NCI-H524 (cell line): ENCODE data around the gene PJVK.
"Not testable (repeated sequence)": the region's sequence is repeated elsewhere in the genome, so short reads cannot be mapped to it uniquely, and the experiment has no call there.

Experiments
- DNase-seq, 2 experiments: peaks; one replicate each; lab custom pipeline; 2025; lab: John Stamatoyannopoulos, UW

Gene PJVK

DNA sequence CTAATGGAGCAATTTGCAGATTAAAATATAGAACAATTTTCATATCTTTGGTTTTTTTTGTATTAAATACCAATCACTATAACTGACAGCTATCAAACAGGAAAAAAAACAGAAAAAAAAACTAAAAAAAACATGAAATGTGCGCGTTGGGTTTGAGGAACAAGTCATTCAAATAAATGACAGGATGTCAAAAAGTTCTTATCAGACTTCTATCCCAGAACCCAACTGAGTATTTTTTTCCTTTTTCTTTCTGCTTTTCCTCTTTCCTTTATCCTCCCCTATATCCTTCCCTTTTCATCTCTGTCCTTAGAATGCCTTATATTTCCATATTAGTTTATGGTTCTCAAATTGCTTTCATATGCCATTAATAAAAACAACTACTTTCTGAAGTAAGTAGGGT lies 14.5 kb upstream of the PJVK start:
- DNase-seq, result no peak

DNA sequence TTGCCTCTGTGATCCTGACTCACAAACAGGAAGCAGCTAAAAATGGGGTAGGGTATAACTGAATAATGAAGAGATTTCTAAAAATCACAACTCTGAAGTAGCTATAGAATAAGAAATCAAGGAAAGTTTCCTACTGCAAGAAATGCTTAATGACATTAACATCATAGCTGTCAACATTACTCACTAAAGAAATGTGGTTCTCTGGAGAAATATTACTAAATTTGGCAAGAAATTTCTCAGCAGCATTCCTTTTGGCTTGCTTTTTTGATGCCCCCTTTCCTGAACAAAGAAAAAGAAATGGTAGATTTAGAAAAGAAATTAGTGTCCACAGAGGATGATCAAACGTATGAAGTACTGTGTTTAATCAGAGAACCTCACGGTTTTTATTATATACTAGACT lies 9.8 kb upstream of the PJVK start:
- DNase-seq, result no peak

GRCh38 chr2:178448968-178449661 lies 2.1 kb upstream of the PJVK start:
- DNase-seq, result no peak

DNA sequence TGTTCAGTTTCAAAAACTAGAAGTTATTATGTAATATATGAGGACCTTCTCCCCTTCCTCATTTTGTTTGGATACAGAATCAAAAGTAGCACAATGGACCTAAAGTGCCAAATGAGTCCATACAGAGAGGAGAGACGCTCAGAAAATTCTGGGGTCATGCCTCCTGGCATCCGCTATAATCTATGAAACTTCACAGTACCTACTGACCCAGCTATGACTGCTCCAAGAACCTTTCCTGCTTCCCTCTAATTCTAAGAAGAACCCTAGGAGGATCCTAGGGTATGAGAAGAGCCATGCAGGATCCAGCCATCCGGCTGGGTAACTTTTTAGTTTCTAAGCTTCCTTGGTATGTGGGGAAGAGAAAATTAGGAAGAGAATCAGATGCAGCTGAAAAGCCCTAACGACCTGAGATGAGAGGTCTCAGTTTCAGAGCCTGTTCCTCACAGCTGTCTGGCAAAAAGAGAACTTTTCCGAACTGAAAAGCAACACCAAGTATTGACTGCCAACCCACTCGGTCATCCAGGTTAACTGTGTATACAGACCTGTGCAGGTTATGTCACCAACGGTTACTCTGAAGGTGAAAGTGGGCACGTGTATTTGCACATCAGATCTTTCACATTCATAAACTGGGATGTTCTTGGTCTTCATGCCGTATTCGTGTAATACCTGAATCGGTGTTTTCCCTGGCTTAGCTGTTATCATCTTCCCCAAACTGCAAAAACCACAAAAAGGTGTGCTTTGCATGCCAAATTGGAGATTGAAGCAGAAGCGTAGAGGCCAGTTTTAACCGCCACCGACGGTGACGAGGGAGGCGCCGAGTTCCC lies 1.3 kb upstream of the PJVK start:
- DNase-seq, result peak in 1 of 2 experiments; percentile 28

DNA sequence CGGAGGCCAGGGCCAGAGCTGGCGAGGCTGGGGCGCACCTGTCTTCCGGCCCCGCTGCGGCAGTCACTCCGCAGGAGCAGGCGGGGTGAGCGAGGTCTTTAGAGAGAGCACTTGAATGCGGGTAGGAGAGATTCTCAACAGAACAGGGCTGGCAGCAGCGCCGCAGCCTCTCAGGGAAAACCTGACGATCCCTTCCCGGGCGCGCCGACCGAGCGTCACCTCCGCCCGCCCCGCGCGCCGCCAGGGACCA lies 729 bp upstream of the PJVK start:
- DNase-seq, result peak in 1 of 2 experiments; percentile 75

GRCh38 chr2:178452334-178452733 lies 1.2 kb downstream of the PJVK start:
- no peak for DNase-seq

DNA sequence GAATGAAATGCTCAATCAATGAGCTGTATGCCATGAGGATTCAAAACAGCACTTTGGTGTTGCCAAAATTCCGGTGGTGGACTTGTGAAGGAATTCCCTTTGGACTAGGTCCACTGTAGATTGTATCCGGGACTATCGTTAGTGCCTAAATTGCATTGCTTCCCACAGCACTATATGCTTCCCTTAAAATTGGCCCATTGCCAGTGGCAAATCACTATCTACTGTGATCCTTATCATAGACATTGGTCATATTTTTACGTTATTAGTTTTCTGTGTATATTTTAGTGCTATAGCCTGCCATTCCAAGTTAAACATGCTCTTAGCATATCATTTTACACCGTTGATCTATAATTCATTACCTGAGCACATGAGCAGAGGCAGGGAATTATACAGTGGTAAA lies 1.7 kb downstream of the PJVK start:
- no peak for DNase-seq

GRCh38 chr2:178455947-178456346 lies 4.8 kb downstream of the PJVK start:
- DNase-seq, result no peak

DNA sequence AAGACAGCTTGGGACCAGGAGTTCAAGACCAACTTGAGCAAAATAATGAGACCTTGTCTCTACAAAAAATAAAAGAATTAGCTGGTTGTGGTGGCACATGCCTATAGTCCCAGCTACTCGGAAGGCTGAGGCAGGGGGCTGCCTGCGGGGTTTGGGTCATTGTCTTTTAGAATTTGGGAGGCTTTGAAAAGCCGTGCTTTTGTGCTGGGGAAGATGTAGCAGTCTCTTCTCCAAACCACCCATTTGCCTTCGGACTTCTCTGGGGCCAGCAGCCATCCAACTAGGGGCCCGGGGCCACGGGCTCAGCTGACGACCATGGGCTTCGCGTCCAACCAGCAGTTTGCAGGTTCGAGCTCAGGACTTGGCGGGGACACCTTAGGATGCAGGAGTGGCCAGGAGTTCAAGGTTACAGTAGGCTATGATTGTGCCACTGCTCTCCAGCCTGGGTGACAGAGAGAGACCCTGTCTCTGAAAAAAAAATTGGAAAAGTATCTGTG lies 6.3 kb downstream of the PJVK start:
- no peak for DNase-seq

DNA sequence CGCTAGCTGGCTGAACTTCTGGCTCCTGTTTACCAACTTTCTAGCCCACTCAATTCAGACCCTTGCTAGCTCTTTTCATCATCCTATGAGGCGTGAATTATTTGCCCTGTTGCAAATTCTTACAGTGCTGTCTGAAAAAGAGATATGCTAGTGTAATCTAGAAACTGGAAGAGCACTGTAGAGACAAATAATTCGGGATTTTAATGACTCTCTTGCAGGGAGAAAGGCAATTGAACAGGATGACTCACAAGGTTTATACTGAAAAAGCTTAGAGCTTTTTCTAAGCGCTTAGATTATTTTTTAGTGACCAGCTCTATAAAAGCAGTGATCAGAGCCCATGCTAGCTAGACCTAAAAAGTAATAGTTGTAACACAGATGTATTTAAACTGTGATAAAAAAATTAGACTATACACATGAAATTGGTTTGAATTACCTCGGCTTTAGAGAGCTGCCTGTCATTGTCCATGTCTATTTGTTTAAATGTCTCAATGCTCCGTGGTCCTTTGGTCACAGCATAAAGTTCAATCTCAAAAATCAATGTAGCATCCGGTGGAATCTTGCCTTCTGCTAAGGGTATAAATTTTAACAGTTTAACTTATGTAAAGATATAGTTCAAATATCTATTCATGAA lies 18.2 kb downstream of the PJVK start:
- DNase-seq, result no peak

- not testable (repeated sequence) for DNase-seq
Observed at GRCh38 chr2:178471313-178471712, 20.1 kb downstream of the PJVK start.

DNA sequence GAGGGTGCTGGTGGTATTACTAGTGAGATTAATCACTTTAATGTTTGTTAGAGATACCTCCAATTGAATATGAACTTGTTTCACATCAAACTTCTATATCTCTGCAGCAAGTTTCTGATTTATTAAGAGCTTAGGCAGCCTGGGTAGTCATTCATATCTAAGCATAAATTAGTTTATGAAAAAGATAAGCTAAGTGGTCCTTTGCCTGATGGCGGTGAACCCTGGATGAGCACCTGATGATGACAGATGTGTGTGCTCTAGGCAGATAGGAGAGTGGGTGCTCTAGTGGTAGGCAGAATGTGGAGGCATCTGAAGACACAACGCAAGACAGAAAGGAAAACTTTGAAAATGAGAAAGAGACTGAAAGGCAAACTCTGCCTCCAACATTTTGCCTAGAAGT lies 22.2 kb downstream of the PJVK start:
- no peak for DNase-seq

DNA sequence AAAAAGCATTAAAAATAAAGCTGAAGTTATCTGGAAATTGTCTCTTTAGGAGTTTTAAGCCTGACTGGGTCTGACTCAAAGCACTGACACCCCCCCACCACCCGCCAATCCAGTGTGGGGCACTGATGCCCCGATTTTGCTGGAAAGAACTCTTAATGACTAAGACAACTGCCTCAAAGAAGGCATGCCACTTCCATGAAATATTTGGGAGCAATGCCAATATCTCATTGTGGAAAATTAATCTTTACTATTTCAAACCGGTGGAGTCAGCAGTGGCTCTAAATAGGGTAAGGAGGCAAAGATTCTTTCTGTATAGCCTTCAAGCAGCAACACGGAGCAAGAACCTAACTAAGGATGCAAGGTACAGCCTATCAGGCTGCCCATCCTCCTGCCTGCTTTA lies 22.8 kb downstream of the PJVK start:
- no peak for DNase-seq

GRCh38 chr2:178474560-178474959 lies 23.4 kb downstream of the PJVK start:
- no peak for DNase-seq

DNA sequence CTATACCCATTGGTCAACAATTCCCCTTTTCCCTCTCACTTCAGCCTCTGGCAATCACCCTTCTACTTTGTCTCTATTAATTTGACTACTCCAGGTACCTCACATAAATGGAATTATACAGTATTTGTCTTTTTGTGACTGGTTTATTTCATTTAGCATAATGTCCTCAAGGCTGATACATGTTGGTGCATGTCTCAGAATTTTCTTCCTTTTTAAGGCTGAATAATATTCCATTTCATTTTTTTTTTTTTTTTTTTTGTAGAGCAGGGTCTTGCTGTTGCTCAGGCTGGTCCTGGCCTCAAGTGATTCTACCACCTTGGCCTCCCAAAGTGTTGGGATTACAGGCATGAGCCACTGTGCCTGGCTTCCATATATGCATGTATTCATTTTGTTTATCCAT lies 25.3 kb downstream of the PJVK start:
- DNase-seq, result no peak

DNA sequence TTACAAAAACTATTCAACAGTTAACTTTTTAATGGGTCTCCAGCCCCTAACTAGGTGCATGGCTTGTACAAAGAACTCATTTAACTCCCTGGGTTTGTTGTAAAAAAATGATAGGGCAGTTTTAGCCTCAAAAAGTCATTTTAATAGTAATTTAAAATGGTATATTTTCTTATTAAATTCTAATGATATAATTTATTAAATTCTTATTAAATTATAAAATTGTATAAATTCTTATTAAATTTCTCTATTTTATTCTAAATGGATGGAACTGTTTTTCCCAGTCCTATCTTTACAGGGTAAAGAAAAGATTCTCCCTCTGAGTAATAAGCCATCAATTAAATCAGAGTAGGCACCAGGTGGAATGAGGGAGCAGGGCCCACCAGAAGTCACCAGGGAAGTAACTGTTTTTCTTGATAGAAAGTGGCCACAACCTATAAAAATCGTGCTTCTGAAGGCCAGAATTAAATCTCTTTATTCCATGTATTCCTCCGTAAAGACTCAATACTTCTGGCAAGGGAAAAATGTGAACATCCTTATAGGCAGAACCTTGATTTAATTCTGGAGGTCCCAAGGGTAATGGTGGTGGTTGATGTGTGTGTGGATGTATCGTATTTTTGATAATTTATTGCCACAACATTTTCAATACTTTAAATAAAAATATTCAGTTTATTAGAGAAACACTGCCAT lies 26.4 kb downstream of the PJVK start:
- DNase-seq, result peak in 1 of 2 experiments; percentile 15

DNA sequence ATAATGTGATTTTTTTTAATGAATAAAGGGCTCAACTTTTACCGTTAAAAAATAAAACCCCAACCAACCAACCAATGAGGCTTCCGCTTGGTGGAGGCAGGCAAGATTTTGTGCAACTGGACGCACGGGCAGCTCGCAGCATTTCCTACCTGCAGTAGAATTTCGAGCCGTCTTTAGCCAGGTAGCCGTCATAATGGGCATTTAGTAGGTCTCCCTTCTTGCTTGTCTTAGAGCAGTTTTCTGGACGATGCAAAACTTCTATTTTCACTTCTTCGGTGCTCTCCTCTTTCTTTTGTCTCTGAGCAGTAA lies 26.9 kb downstream of the PJVK start:
- DNase-seq, result no peak

GRCh38 chr2:178478439-178479274 lies 27.5 kb downstream of the PJVK start, which contains the start of gene FKBP7:
TSS of gene FKBP7 (minus strand) at chr2:178478600. CDS start at chr2:178478499, 101 bp downstream.
- DNase-seq, result peak; percentile 62 to 83

- DNase-seq, result no peak
Observed at GRCh38 chr2:178479275-178479616, 28.1 kb downstream of the PJVK start.

GRCh38 chr2:178479758-178480226 lies 28.6 kb downstream of the PJVK start:
- no peak for DNase-seq
